ENCODE results near the gene A2M. TPM values are rescaled to one million over a fixed set of nuclear protein-coding genes. Genes with fewer than 3 reads are reported as not detected.

A2M gene
- total and polyA plus RNA-seq, 10 of the 15 experiments (the other 5 are each of a cell fraction or from before 2014, with no cell fraction given), result 0.03 to 3.5 (median 0.20) TPM; not detected in 5

DNA sequence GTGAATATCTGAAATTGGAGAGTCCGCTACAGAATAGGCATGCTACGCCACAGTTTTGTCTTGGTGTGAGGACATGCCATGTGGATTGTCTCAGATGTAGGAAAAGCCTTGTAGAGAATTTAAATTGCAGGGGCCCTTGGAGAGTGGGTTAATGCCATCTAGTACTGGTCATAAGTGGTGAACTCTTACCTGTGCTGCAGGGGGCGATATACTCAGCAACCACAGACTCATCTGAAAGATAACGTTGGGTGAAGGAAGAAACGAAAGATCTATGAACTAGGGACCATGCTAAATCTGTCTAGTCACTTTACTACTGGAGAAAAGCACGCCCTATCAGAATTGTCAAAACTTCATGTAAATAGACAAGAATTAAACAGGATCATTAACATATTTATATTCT is 33.7 kb upstream of the A2M start:
- no TSS peak for BruUV-seq (replicated peaks)
- Histone ChIP-seq H3K36me3 (ENCODE audit: control insufficient read depth in 2 of 2, insufficient read depth in 2 of 2, low read length in 1 of 2) (no peaks in the 10 kb centered on the region), H3K4me3 (no peak overlapping the region), H2AFZ (ENCODE audit: control insufficient read depth, low read depth, low read length) (no peak overlapping the region), H3K4me2 (ENCODE audit: control insufficient read depth, insufficient read depth) (no peak overlapping the region), H3K27me3 (replicated peaks in 1 of 2; ENCODE audit: control insufficient read depth in 2 of 2, insufficient read depth in 2 of 2, low read length in 1 of 2) (no peaks in the 10 kb centered on the region), H4K20me1 (ENCODE audit: control insufficient read depth, insufficient read depth) (no peaks in the 10 kb centered on the region), H3K9me3 (replicated peaks; ENCODE audit: control insufficient read depth, insufficient read depth, low read length) (peaks cover 2% of the 10 kb centered on the region; the same call in 2 of the 3 replicates), H3K79me2 (ENCODE audit: control insufficient read depth, insufficient read depth, low read length) (no peaks in the 10 kb centered on the region), H3K4me1 (ENCODE audit: control insufficient read depth, insufficient read depth, low read length) (peaks cover 8% of the 10 kb centered on the region; the same call in 1 of the 2 replicates), H3K9ac (ENCODE audit: control insufficient read depth, insufficient read depth, low read length) (no peak overlapping the region), H3K27ac (ENCODE audit: control insufficient read depth, insufficient read depth) (no peak overlapping the region)
- WGBS (ENCODE audit: insufficient coverage, insufficient replicate concordance, low lambda C conversion rate, missing lambda C conversion rate), result 34% methylated on average over 6 of the region's 6 CpGs
- in situ Hi-C loops (cut with MboI) (no loop called here), intact Hi-C loops (cut with micrococcal nuclease; ENCODE audit: unreplicated experiment) (no loop called here)
- TF ChIP-seq, protein P1, sequence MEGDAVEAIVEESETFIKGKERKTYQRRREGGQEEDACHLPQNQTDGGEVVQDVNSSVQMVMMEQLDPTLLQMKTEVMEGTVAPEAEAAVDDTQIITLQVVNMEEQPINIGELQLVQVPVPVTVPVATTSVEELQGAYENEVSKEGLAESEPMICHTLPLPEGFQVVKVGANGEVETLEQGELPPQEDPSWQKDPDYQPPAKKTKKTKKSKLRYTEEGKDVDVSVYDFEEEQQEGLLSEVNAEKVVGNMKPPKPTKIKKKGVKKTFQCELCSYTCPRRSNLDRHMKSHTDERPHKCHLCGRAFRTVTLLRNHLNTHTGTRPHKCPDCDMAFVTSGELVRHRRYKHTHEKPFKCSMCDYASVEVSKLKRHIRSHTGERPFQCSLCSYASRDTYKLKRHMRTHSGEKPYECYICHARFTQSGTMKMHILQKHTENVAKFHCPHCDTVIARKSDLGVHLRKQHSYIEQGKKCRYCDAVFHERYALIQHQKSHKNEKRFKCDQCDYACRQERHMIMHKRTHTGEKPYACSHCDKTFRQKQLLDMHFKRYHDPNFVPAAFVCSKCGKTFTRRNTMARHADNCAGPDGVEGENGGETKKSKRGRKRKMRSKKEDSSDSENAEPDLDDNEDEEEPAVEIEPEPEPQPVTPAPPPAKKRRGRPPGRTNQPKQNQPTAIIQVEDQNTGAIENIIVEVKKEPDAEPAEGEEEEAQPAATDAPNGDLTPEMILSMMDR (IDR thresholded peaks at IDR 0.05 in 2 of 3, conservative IDR thresholded peaks at IDR 0.05 in 1 of 3; ENCODE audit: control insufficient read depth in 2 of 3, extremely low read depth in 1 of 3, insufficient read depth in 1 of 3, low read depth in 3 of 3, low read length in 3 of 3), result peak in 1 of 3 experiments; percentile 7; a peak in 1 of 6 replicates
- TF ChIP-seq POU2F2 (IDR thresholded peaks at IDR 0.05; ENCODE audit: borderline replicate concordance, low read depth, low read length), result no peak
- TF ChIP-seq RAD21 (IDR thresholded peaks at IDR 0.05; ENCODE audit: insufficient read depth, low read depth, low read length), result 0 out of 2 replicates have a peak, but pooled peaks have one; percentile 10
- FAIRE-seq (no peak), DNase-seq (ENCODE audit: low read depth, low spot score) (no peak), ATAC-seq (no peak)
- ChIA-PET SMC1A (ENCODE audit: uncharacterized antibody, unreplicated experiment) (no interaction called here), CTCF (interaction anchor here (0.9 to 1.2 kb wide), 2 partner anchors 59 to 259 kb away, joined by 3 read pairs; partner anchors contain the start of gene PZP), RAD21 (ENCODE audit: unreplicated experiment) (no interaction called here), POLR2A (no interaction called here)

DNA sequence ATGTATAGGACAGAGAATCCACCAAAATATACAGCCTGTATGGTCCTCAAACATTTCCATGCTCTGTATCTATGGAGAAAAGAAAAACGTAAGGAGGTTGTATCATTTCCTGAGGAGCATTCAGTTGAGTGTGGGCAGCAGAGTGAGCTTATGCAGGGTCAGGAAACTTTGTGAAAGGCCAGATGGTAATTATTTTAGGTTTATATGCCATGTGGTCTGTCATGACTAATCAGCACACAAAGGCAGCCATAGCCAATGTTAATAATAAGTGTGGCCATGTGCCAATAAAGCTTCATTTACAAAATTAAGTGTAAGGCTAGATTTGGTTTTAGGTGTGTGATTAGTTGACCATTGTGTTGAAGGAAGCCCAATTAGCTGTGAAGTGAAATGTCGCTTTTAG is 33.2 kb upstream of the A2M start:
- BruUV-seq (replicated peaks), result no TSS peak
- in situ Hi-C loops (cut with MboI), result no loop called here
- DNase-seq (ENCODE audit: low read depth, low spot score) (no peak), ATAC-seq (no peak), FAIRE-seq (no peak)
- no peaks in the 10 kb centered on the region for H3K36me3 ChIP-seq (ENCODE audit: control insufficient read depth in 2 of 2, insufficient read depth in 2 of 2, low read length in 1 of 2)
- no peaks in the 10 kb centered on the region for H4K20me1 ChIP-seq (ENCODE audit: control insufficient read depth, insufficient read depth)
- H3K4me1 ChIP-seq (ENCODE audit: control insufficient read depth, insufficient read depth, low read length), result peaks cover 8% of the 10 kb centered on the region; the same call in 1 of the 2 replicates
- peaks cover 3% of the 10 kb centered on the region; the same call in 2 of the 3 replicates for H3K9me3 ChIP-seq (replicated peaks; ENCODE audit: control insufficient read depth, insufficient read depth, low read length)
- H3K79me2 ChIP-seq (ENCODE audit: control insufficient read depth, insufficient read depth, low read length), result no peaks in the 10 kb centered on the region
- no peak overlapping the region for H3K27ac ChIP-seq (ENCODE audit: control insufficient read depth, insufficient read depth)
- SMC1A ChIA-PET (ENCODE audit: uncharacterized antibody, unreplicated experiment), result no interaction called here
- H3K4me2 ChIP-seq (ENCODE audit: control insufficient read depth, insufficient read depth), result no peak overlapping the region
- H2AFZ ChIP-seq (ENCODE audit: control insufficient read depth, low read depth, low read length), result no peak overlapping the region
- POLR2A ChIA-PET, result no interaction called here
- RAD21 ChIA-PET (ENCODE audit: unreplicated experiment), result no interaction called here
- CTCF ChIA-PET, result interaction anchor here (0.9 to 1.2 kb wide), 2 partner anchors 59 to 258 kb away, joined by 3 read pairs; partner anchors contain the start of gene PZP
- whole genome bisulfite sequencing (ENCODE audit: insufficient coverage, insufficient replicate concordance, low lambda C conversion rate, missing lambda C conversion rate), result 46% methylated on average over 2 of the region's 2 CpGs
- intact Hi-C loops (cut with micrococcal nuclease; ENCODE audit: unreplicated experiment), result no loop called here
- H3K9ac ChIP-seq (ENCODE audit: control insufficient read depth, insufficient read depth, low read length), result no peak overlapping the region
- H3K27me3 ChIP-seq (replicated peaks in 1 of 2; ENCODE audit: control insufficient read depth in 2 of 2, insufficient read depth in 2 of 2, low read length in 1 of 2), result no peaks in the 10 kb centered on the region
- no peak overlapping the region for H3K4me3 ChIP-seq
- TF ChIP-seq CHD1 (IDR thresholded peaks at IDR 0.05; ENCODE audit: low read depth, low read length) (no peak), CEBPB (IDR thresholded peaks at IDR 0.05; ENCODE audit: borderline replicate concordance in 1 of 2, low read depth in 2 of 2, low read length in 2 of 2) (no peak), BCL11A (IDR thresholded peaks at IDR 0.05; ENCODE audit: low read depth, low read length) (no peak), SREBF2 (IDR thresholded peaks at IDR 0.05; ENCODE audit: low read length) (no peak), ZNF274 (IDR thresholded peaks at IDR 0.05; ENCODE audit: insufficient read depth, insufficient read length) (no peak), BRCA1 (IDR thresholded peaks at IDR 0.05; ENCODE audit: low read depth, low read length) (no peak), MTA2 (IDR thresholded peaks at IDR 0.05; ENCODE audit: low read depth) (no peak)
- TF ChIP-seq, protein P2, sequence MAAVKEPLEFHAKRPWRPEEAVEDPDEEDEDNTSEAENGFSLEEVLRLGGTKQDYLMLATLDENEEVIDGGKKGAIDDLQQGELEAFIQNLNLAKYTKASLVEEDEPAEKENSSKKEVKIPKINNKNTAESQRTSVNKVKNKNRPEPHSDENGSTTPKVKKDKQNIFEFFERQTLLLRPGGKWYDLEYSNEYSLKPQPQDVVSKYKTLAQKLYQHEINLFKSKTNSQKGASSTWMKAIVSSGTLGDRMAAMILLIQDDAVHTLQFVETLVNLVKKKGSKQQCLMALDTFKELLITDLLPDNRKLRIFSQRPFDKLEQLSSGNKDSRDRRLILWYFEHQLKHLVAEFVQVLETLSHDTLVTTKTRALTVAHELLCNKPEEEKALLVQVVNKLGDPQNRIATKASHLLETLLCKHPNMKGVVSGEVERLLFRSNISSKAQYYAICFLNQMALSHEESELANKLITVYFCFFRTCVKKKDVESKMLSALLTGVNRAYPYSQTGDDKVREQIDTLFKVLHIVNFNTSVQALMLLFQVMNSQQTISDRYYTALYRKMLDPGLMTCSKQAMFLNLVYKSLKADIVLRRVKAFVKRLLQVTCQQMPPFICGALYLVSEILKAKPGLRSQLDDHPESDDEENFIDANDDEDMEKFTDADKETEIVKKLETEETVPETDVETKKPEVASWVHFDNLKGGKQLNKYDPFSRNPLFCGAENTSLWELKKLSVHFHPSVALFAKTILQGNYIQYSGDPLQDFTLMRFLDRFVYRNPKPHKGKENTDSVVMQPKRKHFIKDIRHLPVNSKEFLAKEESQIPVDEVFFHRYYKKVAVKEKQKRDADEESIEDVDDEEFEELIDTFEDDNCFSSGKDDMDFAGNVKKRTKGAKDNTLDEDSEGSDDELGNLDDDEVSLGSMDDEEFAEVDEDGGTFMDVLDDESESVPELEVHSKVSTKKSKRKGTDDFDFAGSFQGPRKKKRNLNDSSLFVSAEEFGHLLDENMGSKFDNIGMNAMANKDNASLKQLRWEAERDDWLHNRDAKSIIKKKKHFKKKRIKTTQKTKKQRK (IDR thresholded peaks at IDR 0.05; ENCODE audit: low read depth, low read length), result no peak
